Caco-2 (cell line): ENCODE data around the gene MOB3C. TPM values are rescaled to one million over a fixed set of nuclear protein-coding genes. Genes with fewer than 3 reads are reported as not detected.

Source experiments
- BruUV-seq: library from RNA; stranded (reverse); fragments of 400-500 nt; replicated peaks from 2 replicates; lab custom pipeline; 2021; lab: Mats Ljungman, UMichigan
- CTCF ChIA-PET: fragments of 300-600 bp; sonication (Branson Sonifier 250); formaldehyde crosslinking; loops from one replicate; lab custom pipeline; 2022; ENCODE audit warnings: antibody characterized with exemption; lab: Charles Lee
- POLR2A ChIA-PET: fragments of 300-600 bp; sonication (Branson Sonifier 250); formaldehyde crosslinking; loops from one replicate; lab custom pipeline; 2022; ENCODE audit warnings: antibody characterized with exemption; lab: Charles Lee
- DNase-seq, 2 experiments: peaks; one replicate each; pipeline versions ENCODE4 v3.0.0 to v3.0.0-alpha.2; 2020 to 2022
- H3K27me3 ChIP-seq: replicated peaks from 2 replicates; pipeline ENCODE4 v1.6.0; 2011; ENCODE audit warnings: low read length; ENCODE audit not compliant: control insufficient read depth, insufficient read depth
- H3K36me3 ChIP-seq: 2 replicates; pipeline ENCODE4 v1.5.1; 2011; ENCODE audit warnings: low read length; ENCODE audit not compliant: control insufficient read depth, insufficient read depth
- H3K4me1 ChIP-seq: fragments of 250-450 bp; sonication (Bioruptor Pico); 2 replicates; pipeline ENCODE4 v1.5.1; 2020; ENCODE audit warnings: mild to moderate bottlenecking
- H3K4me3 ChIP-seq: 2 replicates; pipeline ENCODE4 v1.5.1; 2011; ENCODE audit warnings: low read depth, mild to moderate bottlenecking, control low read depth, low read length
- H3K9me3 ChIP-seq: fragments of 250-450 bp; sonication (Bioruptor Pico); 2 replicates; pipeline ENCODE4 v1.5.1; 2020; ENCODE audit warnings: mild to moderate bottlenecking, moderate library complexity
- H3K27ac Mint-ChIP-seq: one replicate; pipeline ENCODE4 v1.8.0; 2022; ENCODE audit warnings: mixed read lengths; ENCODE audit not compliant: unreplicated experiment
- H3K27me3 Mint-ChIP-seq: one replicate; pipeline ENCODE4 v1.8.0; 2022; ENCODE audit warnings: mixed read lengths; ENCODE audit not compliant: insufficient read depth, unreplicated experiment
- H3K36me3 Mint-ChIP-seq: one replicate; pipeline ENCODE4 v1.8.0; 2022; ENCODE audit warnings: mild to moderate bottlenecking, mixed read lengths; ENCODE audit not compliant: insufficient read depth, unreplicated experiment
- H3K4me1 Mint-ChIP-seq: one replicate; pipeline ENCODE4 v1.8.0; 2022; ENCODE audit warnings: low read depth, mixed read lengths; ENCODE audit not compliant: unreplicated experiment
- H3K4me3 Mint-ChIP-seq: one replicate; pipeline ENCODE4 v1.8.0; 2022; ENCODE audit warnings: mild to moderate bottlenecking, moderate library complexity, mixed read lengths; ENCODE audit not compliant: unreplicated experiment
- H3K9me3 Mint-ChIP-seq: one replicate; pipeline ENCODE4 v1.8.0; 2022; ENCODE audit warnings: mixed read lengths; ENCODE audit not compliant: unreplicated experiment
- intact Hi-C: fragments of 100-400 bp; cut with micrococcal nuclease; formaldehyde crosslinking; loops from one replicate; pipeline ENCODE4 v1.10.0; 2022; ENCODE audit not compliant: unreplicated experiment
- total RNA-seq: library from RNA; stranded (reverse); gene quantifications from 2 replicates; pipeline ENCODE4 v1.2.3, GENCODE V29; 2022
- TF ChIP-seq, protein P1 (sequence below), 2 experiments: fragments of 200-600 bp in 1 of 2; IDR thresholded peaks; 1 replicate in 1 of 2; 2 replicates in 1 of 2; pipeline versions ENCODE4 v1.5.1 to v1.8.0; 2011 to 2022; ENCODE audit warnings: antibody characterized with exemption in 1 of 2, control low read depth in 1 of 2, inconsistent platforms in 1 of 2, low read depth in 1 of 2, low read length in 1 of 2, mild to moderate bottlenecking in 1 of 2, moderate library complexity in 1 of 2; ENCODE audit not compliant: insufficient read depth in 1 of 2, severe bottlenecking in 1 of 2, unreplicated experiment in 1 of 2

Gene MOB3C
- total RNA-seq, 1 experiment from 2014 or later = 1.6 TPM

DNA sequence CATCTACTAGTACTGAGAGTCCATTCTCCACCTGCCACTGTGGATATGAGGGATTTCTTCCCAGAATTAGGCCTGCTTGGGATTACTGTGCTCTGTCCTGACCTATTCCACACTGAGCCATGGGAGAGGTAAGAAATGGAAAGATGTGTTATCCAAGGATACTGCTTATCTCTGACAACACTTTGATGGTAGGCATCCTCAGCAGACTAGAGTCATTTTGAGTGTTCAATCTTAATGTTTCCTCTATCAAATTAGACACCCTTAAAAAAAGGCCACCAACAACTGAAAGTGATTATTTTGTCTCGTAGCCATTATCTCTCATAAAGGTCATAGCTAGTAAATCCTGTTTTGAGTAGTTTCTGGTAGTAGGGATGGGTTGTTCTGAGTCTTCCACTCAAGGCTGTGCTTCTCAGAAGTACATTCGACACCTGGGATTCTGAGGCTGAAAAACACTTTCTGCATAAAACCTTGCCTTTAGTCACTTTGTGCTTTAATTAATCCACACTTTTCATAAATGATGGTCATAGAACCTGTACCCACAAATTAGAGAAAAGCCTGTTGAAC lies 42.8 kb upstream of the MOB3C start:
- H3K27me3 Mint-ChIP-seq = no peaks in the 10 kb centered on the region
- Histone ChIP-seq H3K4me1 (no peaks in the 10 kb centered on the region), H3K9me3 (no peaks in the 10 kb centered on the region), H3K27me3 (no peaks in the 10 kb centered on the region), H3K36me3 (no peaks in the 10 kb centered on the region; the same call in 1 of the 2 replicates), H3K4me3 (no peak overlapping the region)
- no peak overlapping the region for H3K27ac Mint-ChIP-seq
- TF ChIP-seq, protein P1, sequence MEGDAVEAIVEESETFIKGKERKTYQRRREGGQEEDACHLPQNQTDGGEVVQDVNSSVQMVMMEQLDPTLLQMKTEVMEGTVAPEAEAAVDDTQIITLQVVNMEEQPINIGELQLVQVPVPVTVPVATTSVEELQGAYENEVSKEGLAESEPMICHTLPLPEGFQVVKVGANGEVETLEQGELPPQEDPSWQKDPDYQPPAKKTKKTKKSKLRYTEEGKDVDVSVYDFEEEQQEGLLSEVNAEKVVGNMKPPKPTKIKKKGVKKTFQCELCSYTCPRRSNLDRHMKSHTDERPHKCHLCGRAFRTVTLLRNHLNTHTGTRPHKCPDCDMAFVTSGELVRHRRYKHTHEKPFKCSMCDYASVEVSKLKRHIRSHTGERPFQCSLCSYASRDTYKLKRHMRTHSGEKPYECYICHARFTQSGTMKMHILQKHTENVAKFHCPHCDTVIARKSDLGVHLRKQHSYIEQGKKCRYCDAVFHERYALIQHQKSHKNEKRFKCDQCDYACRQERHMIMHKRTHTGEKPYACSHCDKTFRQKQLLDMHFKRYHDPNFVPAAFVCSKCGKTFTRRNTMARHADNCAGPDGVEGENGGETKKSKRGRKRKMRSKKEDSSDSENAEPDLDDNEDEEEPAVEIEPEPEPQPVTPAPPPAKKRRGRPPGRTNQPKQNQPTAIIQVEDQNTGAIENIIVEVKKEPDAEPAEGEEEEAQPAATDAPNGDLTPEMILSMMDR (IDR thresholded peaks at IDR 0.05; ENCODE audit: insufficient read depth in 1 of 2, low read depth in 1 of 2, low read length in 1 of 2, severe bottlenecking in 1 of 2, unreplicated experiment in 1 of 2) = no peak
- intact Hi-C loops = no loop called here
- H3K9me3 Mint-ChIP-seq = no peaks in the 10 kb centered on the region
- H3K4me1 Mint-ChIP-seq = no peaks in the 10 kb centered on the region
- peaks cover 2% of the 10 kb centered on the region for H3K36me3 Mint-ChIP-seq
- POLR2A ChIA-PET = no interaction called here
- no TSS peak for BruUV-seq
- no peak for DNase-seq
- CTCF ChIA-PET = no interaction called here
- no peak overlapping the region for H3K4me3 Mint-ChIP-seq

DNA sequence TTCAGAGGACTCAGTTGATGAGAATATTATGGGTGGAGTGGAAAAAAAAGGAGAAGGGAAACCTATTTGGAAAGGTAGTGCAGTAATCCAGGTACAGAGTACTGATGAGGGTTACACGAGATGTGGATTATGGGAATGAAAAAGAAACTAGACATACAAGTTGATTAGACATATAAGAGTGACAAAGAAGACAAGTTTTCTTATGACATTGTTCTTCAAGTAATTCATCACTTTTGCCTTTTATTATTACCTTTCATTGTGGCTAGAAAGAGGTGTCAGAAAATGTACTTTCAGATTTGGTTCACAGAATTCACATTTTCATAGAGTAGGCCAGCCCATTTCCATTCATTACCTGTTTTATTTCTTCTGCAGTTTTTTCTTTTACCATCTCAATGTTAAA lies 41.2 kb upstream of the MOB3C start:
- no TSS peak for BruUV-seq
- H3K4me1 Mint-ChIP-seq = no peaks in the 10 kb centered on the region
- H3K9me3 Mint-ChIP-seq = no peaks in the 10 kb centered on the region
- DNase-seq = no peak
- intact Hi-C loops = no loop called here
- no peak overlapping the region for H3K4me3 Mint-ChIP-seq
- H3K9me3 ChIP-seq = no peaks in the 10 kb centered on the region
- CTCF ChIA-PET = no interaction called here
- no peaks in the 10 kb centered on the region for H3K27me3 ChIP-seq
- no peak overlapping the region for H3K4me3 ChIP-seq
- no peaks in the 10 kb centered on the region for H3K36me3 Mint-ChIP-seq
- TF ChIP-seq, protein P1 (IDR thresholded peaks at IDR 0.05; ENCODE audit: insufficient read depth in 1 of 2, low read depth in 1 of 2, low read length in 1 of 2, severe bottlenecking in 1 of 2, unreplicated experiment in 1 of 2) = no peak
- H3K36me3 ChIP-seq = no peaks in the 10 kb centered on the region
- H3K27me3 Mint-ChIP-seq = no peaks in the 10 kb centered on the region
- POLR2A ChIA-PET = no interaction called here
- no peaks in the 10 kb centered on the region for H3K4me1 ChIP-seq
- H3K27ac Mint-ChIP-seq = no peak overlapping the region

DNA sequence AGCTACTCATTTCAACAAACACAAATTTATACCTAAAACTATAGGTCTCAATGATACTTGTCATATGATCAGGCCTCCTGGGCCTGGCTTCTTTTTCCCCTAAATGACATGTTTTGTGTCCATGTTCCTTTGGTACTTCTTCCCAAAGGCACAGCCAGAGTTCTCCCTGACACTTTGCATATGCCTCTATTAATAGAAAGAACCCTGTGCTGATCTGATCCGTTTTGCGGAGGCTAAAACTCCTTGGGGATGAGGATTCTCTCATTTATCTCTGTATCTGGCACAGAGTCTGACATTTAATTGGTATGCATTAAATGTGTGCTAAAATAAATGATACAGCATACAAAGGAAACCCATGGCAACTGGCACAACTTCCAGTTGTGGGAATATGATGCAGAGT lies 40.0 kb upstream of the MOB3C start:
- Mint-ChIP-seq H3K36me3 (no peaks in the 10 kb centered on the region), H3K4me3 (no peak overlapping the region), H3K27me3 (no peaks in the 10 kb centered on the region), H3K27ac (no peak overlapping the region), H3K4me1 (no peaks in the 10 kb centered on the region), H3K9me3 (no peaks in the 10 kb centered on the region)
- Histone ChIP-seq H3K9me3 (no peaks in the 10 kb centered on the region), H3K4me1 (no peaks in the 10 kb centered on the region), H3K27me3 (no peaks in the 10 kb centered on the region), H3K36me3 (no peaks in the 10 kb centered on the region), H3K4me3 (no peak overlapping the region)
- BruUV-seq = no TSS peak
- TF ChIP-seq, protein P1 (IDR thresholded peaks at IDR 0.05; ENCODE audit: insufficient read depth in 1 of 2, low read depth in 1 of 2, low read length in 1 of 2, severe bottlenecking in 1 of 2, unreplicated experiment in 1 of 2) = no peak
- ChIA-PET CTCF (no interaction called here), POLR2A (no interaction called here)
- intact Hi-C loops = no loop called here
- DNase-seq = no peak
